Lower lobe of right lung (tissue), 2 donors: ENCODE data around the gene ARMC7. TPM values are rescaled to one million over a fixed set of nuclear protein-coding genes. Genes with fewer than 3 reads are reported as not detected.

Experiments
- ATAC-seq, 2 donors: fragments of 200-7000 bp; cut with Tn5 transposase; one replicate each; pipeline ENCODE4 v1.9.1; 2020 to 2022; ENCODE audit warnings: mild to moderate bottlenecking in 2 of 2, moderate library complexity in 2 of 2
- DNase-seq: peaks from one replicate; pipeline ENCODE4 v3.0.0-alpha.2; 2020
- H3K27ac ChIP-seq: fragments of 200-600 bp; one replicate; pipeline ENCODE4 v1.8.0; 2022
- H3K27me3 ChIP-seq: fragments of 200-600 bp; one replicate; pipeline ENCODE4 v1.8.0; 2022; ENCODE audit warnings: low read depth
- H3K36me3 ChIP-seq: fragments of 200-600 bp; one replicate; pipeline ENCODE4 v1.8.0; 2022; ENCODE audit warnings: mild to moderate bottlenecking
- H3K4me1 ChIP-seq: fragments of 200-600 bp; one replicate; pipeline ENCODE4 v1.8.0; 2022
- H3K4me3 ChIP-seq: fragments of 200-600 bp; one replicate; pipeline ENCODE4 v1.8.0; 2022; ENCODE audit warnings: mild to moderate bottlenecking
- H3K9me3 ChIP-seq: fragments of 200-600 bp; one replicate; pipeline ENCODE4 v1.8.0; 2022
- CTCF ChIP-seq: fragments of 200-600 bp; IDR thresholded peaks from one replicate; pipeline ENCODE4 v1.8.0; 2022; ENCODE audit warnings: antibody characterized with exemption, mild to moderate bottlenecking
- intact Hi-C: fragments of 100-400 bp; cut with DNase I; formaldehyde crosslinking; loops from one replicate; pipeline ENCODE4 v1.11.0; 2022
- total RNA-seq: library from RNA; stranded (reverse); fragmentation: NEBNext Ultra II Directional; extraction: Animal tissue kit (Norgen Biotek cat#: 25700); gene quantifications from one replicate; pipeline ENCODE4 v1.2.1, GENCODE V29; 2021
- donor health status: DM: no; HTN: yes; CAD: no; lungs with severe emphysema.

Gene ARMC7
- total RNA-seq, 1 donor from 2014 or later, result 16.7 TPM

- no peaks in the 10 kb centered on the region for H3K9me3 ChIP-seq
- peak; percentile 52 to 63 for ATAC-seq
- no peaks in the 10 kb centered on the region for H3K27me3 ChIP-seq
- no peak for DNase-seq
- TF ChIP-seq CTCF, result no peak
- H3K27ac ChIP-seq, result peak overlapping the region; percentile 46
- intact Hi-C loops, result no loop called here
- no peak overlapping the region for H3K4me3 ChIP-seq
- peaks cover 49% of the 10 kb centered on the region for H3K36me3 ChIP-seq
- no peaks in the 10 kb centered on the region for H3K4me1 ChIP-seq
Observed at GRCh38 chr17:75146592-75146991, 36.8 kb downstream of the ARMC7 start.

GRCh38 chr17:75147878-75148546 is 38.2 kb downstream of the ARMC7 start:
- no peak for TF ChIP-seq CTCF
- Histone ChIP-seq H3K27me3 (no peaks in the 10 kb centered on the region), H3K4me3 (no peak overlapping the region), H3K27ac (peak overlapping the region; percentile 53), H3K9me3 (no peaks in the 10 kb centered on the region), H3K36me3 (peaks cover 44% of the 10 kb centered on the region), H3K4me1 (peaks cover 6% of the 10 kb centered on the region)
- ATAC-seq, result peak; percentile 67 to 74
- intact Hi-C loops, result no loop called here
- DNase-seq, result no peak

GRCh38 chr17:75151930-75152329 is 42.2 kb downstream of the ARMC7 start:
- H3K9me3 ChIP-seq, result no peaks in the 10 kb centered on the region
- no peaks in the 10 kb centered on the region for H3K27me3 ChIP-seq
- intact Hi-C loops, result no loop called here
- TF ChIP-seq CTCF, result no peak
- no peak overlapping the region for H3K4me3 ChIP-seq
- DNase-seq (no peak), ATAC-seq (no peak)
- H3K27ac ChIP-seq, result no peak overlapping the region
- peaks cover 22% of the 10 kb centered on the region for H3K4me1 ChIP-seq
- H3K36me3 ChIP-seq, result peaks cover 12% of the 10 kb centered on the region

GRCh38 chr17:75152523-75152921 is 42.8 kb downstream of the ARMC7 start:
- H3K4me3 ChIP-seq, result peak overlapping the region; percentile 86

GRCh38 chr17:75152922-75153779 is 43.4 kb downstream of the ARMC7 start:
- ATAC-seq (peak in 1 of 2 donors; percentile 26), DNase-seq (no peak)
- peaks cover 22% of the 10 kb centered on the region for H3K4me1 ChIP-seq
- peak overlapping the region; percentile 90 for H3K27ac ChIP-seq
- peaks cover 2% of the 10 kb centered on the region for H3K36me3 ChIP-seq
- peak overlapping the region; percentile 86 for H3K4me3 ChIP-seq
- TF ChIP-seq CTCF, result no peak
- no peaks in the 10 kb centered on the region for H3K27me3 ChIP-seq
- H3K9me3 ChIP-seq, result no peaks in the 10 kb centered on the region
- intact Hi-C loops, result no loop called here

More at GRCh38 chr17:75152523-75152921, 42.8 kb downstream of the ARMC7 start:
- TF ChIP-seq CTCF, result no peak
- Histone ChIP-seq H3K27me3 (no peaks in the 10 kb centered on the region), H3K4me1 (peaks cover 22% of the 10 kb centered on the region), H3K36me3 (peaks cover 6% of the 10 kb centered on the region), H3K9me3 (no peaks in the 10 kb centered on the region), H3K27ac (no peak overlapping the region)
- intact Hi-C loops, result no loop called here
- DNase-seq, result no peak
- ATAC-seq, result no peak
